HCT116 (cell line): Measurements from ENCODE around the gene ULBP2. TPM values are rescaled to one million over a fixed set of nuclear protein-coding genes. Genes with fewer than 3 reads are reported as not detected.

Source experiments
- ATAC-seq: fragments of 200-7000 bp; cut with Tn5 transposase; 2 replicates; pipeline ENCODE4 v1.9.1; 2020; ENCODE audit warnings: mild to moderate bottlenecking, moderate library complexity
- BruUV-seq: library from RNA; stranded (reverse); fragments of 400-500 nt; replicated peaks from 2 replicates; lab custom pipeline; 2021; lab: Mats Ljungman, UMichigan
- CTCF ChIA-PET: fragments of 300-600 bp; sonication (Branson Sonifier 250); formaldehyde crosslinking; loops from one replicate; lab custom pipeline; 2021; ENCODE audit warnings: antibody characterized with exemption; lab: Charles Lee
- POLR2A ChIA-PET: fragments of 300-600, 350-600 bp; sonication (Branson Sonifier 250); formaldehyde crosslinking; loops from one replicate; lab custom pipeline; 2021; ENCODE audit warnings: antibody characterized with exemption; lab: Charles Lee
- RAD21 ChIA-PET, 2 experiments: fragments of 300-600 bp; sonication (Branson Sonifier 250); formaldehyde crosslinking; loops; one replicate each; lab custom pipeline; 2023; ENCODE audit warnings: low total read pairs in 2 of 2; ENCODE audit not compliant: uncharacterized antibody in 2 of 2, unreplicated experiment in 2 of 2, low non-redundant PET in 1 of 2; lab: Charles Lee
- DNase-seq: peaks from one replicate; pipeline ENCODE4 v3.0.0-alpha.2; 2010; ENCODE audit warnings: low read depth, low spot score
- H2AFZ ChIP-seq: fragments of 200-600 bp; shearing (Covaris generic), sonication (generic); 2 replicates; pipeline ENCODE4 v1.6.1; 2017; ENCODE audit warnings: low read depth, mixed run types, mixed read lengths, antibody characterized with exemption, low read length; ENCODE audit not compliant: poor library complexity, severe bottlenecking
- H3K27ac ChIP-seq: 2 replicates; pipeline ENCODE4 v1.5.1; 2012; ENCODE audit warnings: low read depth, low read length
- H3K27me3 ChIP-seq: fragments of 200-600 bp; sonication (generic); 2 replicates; pipeline ENCODE4 v1.6.1; 2016; ENCODE audit warnings: mixed run types, low read length, mixed read lengths; ENCODE audit not compliant: insufficient read depth
- H3K36me3 ChIP-seq, 2 experiments: fragments of 200-500 bp in 1 of 2; fragments of 200-600 bp in 1 of 2; sonication (Bioruptor generic) in 1 of 2; sonication (generic) in 1 of 2; 2 replicates each; pipeline versions ENCODE4 v1.5.1 to v1.6.1; 2014 to 2016; ENCODE audit warnings: low read length in 2 of 2, inconsistent platforms in 1 of 2, mixed read lengths in 1 of 2, mixed run types in 1 of 2; ENCODE audit not compliant: insufficient read depth in 2 of 2, control insufficient read depth in 1 of 2
- H3K4me1 ChIP-seq, 2 experiments: fragments of 200-600 bp in 1 of 2; sonication (generic) in 1 of 2; 2 replicates each; pipeline versions ENCODE4 v1.5.1 to v1.6.1; 2012 to 2017; ENCODE audit warnings: low read length in 2 of 2, inconsistent platforms in 1 of 2, mild to moderate bottlenecking in 1 of 2, mixed read lengths in 1 of 2, mixed run types in 1 of 2, moderate library complexity in 1 of 2; ENCODE audit not compliant: insufficient read depth in 2 of 2, control insufficient read depth in 1 of 2
- H3K4me2 ChIP-seq: fragments of 200-600 bp; sonication (generic); 2 replicates; pipeline ENCODE4 v1.6.1; 2017; ENCODE audit warnings: mixed run types, low read length, mixed read lengths
- H3K4me3 ChIP-seq, 2 experiments: fragments of 200-600 bp in 1 of 2; sonication (generic) in 1 of 2; replicated peaks in 1 of 2; 2 replicates each; pipeline ENCODE4 v1.5.1; 2011 to 2016; ENCODE audit warnings: low read length in 2 of 2, control low read depth in 1 of 2, low read depth in 1 of 2, mild to moderate bottlenecking in 1 of 2, mixed read lengths in 1 of 2, mixed run types in 1 of 2
- H3K79me2 ChIP-seq: fragments of 200-600 bp; sonication (generic); 2 replicates; pipeline ENCODE4 v1.6.1; 2017; ENCODE audit warnings: mild to moderate bottlenecking, mixed run types, low read length, moderate library complexity, mixed read lengths; ENCODE audit not compliant: insufficient read depth
- H3K9ac ChIP-seq: fragments of 200-600 bp; sonication (generic); 2 replicates; pipeline ENCODE4 v1.6.1; 2016; ENCODE audit warnings: low read length, mixed read lengths
- H3K9me2 ChIP-seq: fragments of 200-600 bp; sonication (generic), shearing (Covaris generic); 2 replicates; pipeline ENCODE4 v1.6.1; 2017; ENCODE audit warnings: mixed run types, mild to moderate bottlenecking, moderate library complexity; ENCODE audit not compliant: insufficient read depth
- H3K9me3 ChIP-seq, 2 experiments: fragments of 200-500 bp in 1 of 2; fragments of 200-600 bp in 1 of 2; sonication (Bioruptor generic) in 1 of 2; sonication (generic) in 1 of 2; 2 replicates each; pipeline ENCODE4 v1.6.1; 2014 to 2017; ENCODE audit warnings: low read length in 2 of 2, mixed read lengths in 2 of 2, inconsistent platforms in 1 of 2, low read depth in 1 of 2, mild to moderate bottlenecking in 1 of 2, mixed run types in 1 of 2, moderate library complexity in 1 of 2; ENCODE audit not compliant: control insufficient read depth in 1 of 2, insufficient read depth in 1 of 2
- H4K20me1 ChIP-seq: fragments of 200-600 bp; sonication (generic), shearing (Covaris generic); 2 replicates; pipeline ENCODE4 v1.6.1; 2017; ENCODE audit warnings: mixed run types, mild to moderate bottlenecking, moderate library complexity; ENCODE audit not compliant: insufficient read depth
- CEBPB ChIP-seq: IDR thresholded peaks from 2 replicates; pipeline ENCODE4 v1.6.1; 2012; ENCODE audit warnings: low read depth
- EGR1 ChIP-seq: IDR thresholded peaks from 2 replicates; pipeline ENCODE4 v1.6.1; 2012; ENCODE audit warnings: low read depth
- ELF1 ChIP-seq: IDR thresholded peaks from 2 replicates; pipeline ENCODE4 v1.6.1; 2012; ENCODE audit warnings: low read depth, borderline replicate concordance
- EZH2phosphoT487 ChIP-seq: fragments of 200-600 bp; IDR thresholded peaks from 2 replicates; pipeline ENCODE4 v1.6.1; 2018; ENCODE audit warnings: antibody characterized with exemption, borderline replicate concordance
- FOSL1 ChIP-seq: IDR thresholded peaks from 2 replicates; pipeline ENCODE4 v1.6.1; 2012; ENCODE audit warnings: low read depth
- POLR2A ChIP-seq: IDR thresholded peaks from 2 replicates; pipeline ENCODE4 v1.7.0; 2011; ENCODE audit warnings: borderline replicate concordance; ENCODE audit not compliant: insufficient read depth, insufficient read length; ENCODE audit errors: extremely low read depth
- POLR2AphosphoS5 ChIP-seq: IDR thresholded peaks from 2 replicates; pipeline ENCODE4 v1.6.1; 2011; ENCODE audit warnings: mild to moderate bottlenecking, low read depth, low read length, moderate library complexity
- RAD21 ChIP-seq: IDR thresholded peaks from 2 replicates; pipeline ENCODE4 v1.6.1; 2012; ENCODE audit warnings: low read depth, mild to moderate bottlenecking
- SIN3A ChIP-seq: IDR thresholded peaks from 2 replicates; pipeline ENCODE4 v1.6.1; 2012; ENCODE audit warnings: low read depth
- YY1 ChIP-seq: IDR thresholded peaks from 2 replicates; pipeline ENCODE4 v1.6.1; 2011; ENCODE audit warnings: low read length, low read depth, moderate library complexity, mild to moderate bottlenecking; ENCODE audit not compliant: insufficient replicate concordance; ENCODE audit errors: extremely low read depth
- ZFX ChIP-seq: fragments of 450-650 bp; IDR thresholded peaks from 2 replicates; pipeline ENCODE4 v1.6.1; 2017
- ZNF274 ChIP-seq: fragments of 200-500 bp; sonication (Bioruptor generic); IDR thresholded peaks from 2 replicates; pipeline ENCODE4 v1.6.1; 2014; ENCODE audit warnings: mild to moderate bottlenecking, low read depth, low read length, inconsistent platforms
- intact Hi-C: fragments of 100-400 bp; cut with micrococcal nuclease; formaldehyde crosslinking; loops from 2 replicates; pipeline ENCODE4 v1.10.0; 2022
- total RNA-seq: library from RNA; stranded (reverse); gene quantifications from one replicate; pipeline ENCODE4 v1.2.1, GENCODE V29; 2021; ENCODE audit not compliant: unreplicated experiment
- TF ChIP-seq, protein P1 (sequence below): IDR thresholded peaks from 2 replicates; pipeline ENCODE4 v1.6.1; 2012
- TF ChIP-seq, protein P2 (sequence below): IDR thresholded peaks from 2 replicates; pipeline ENCODE4 v1.6.1; 2011; ENCODE audit warnings: mild to moderate bottlenecking, low read length, moderate library complexity; ENCODE audit not compliant: insufficient replicate concordance; ENCODE audit errors: extremely low read depth
- TF ChIP-seq, protein P3 (sequence below), 3 experiments: fragments of 200-600 bp in 1 of 3; sonication (generic) in 1 of 3; IDR thresholded peaks in 2 of 3; conservative IDR thresholded peaks in 1 of 3; 2 replicates each; pipeline ENCODE4 v1.5.1; 2012 to 2017; ENCODE audit warnings: low read depth in 2 of 3, low read length in 2 of 3, antibody characterized with exemption in 1 of 3, borderline replicate concordance in 1 of 3, control low read depth in 1 of 3, mild to moderate bottlenecking in 1 of 3, mixed read lengths in 1 of 3, mixed run types in 1 of 3, moderate library complexity in 1 of 3; ENCODE audit not compliant: insufficient read depth in 1 of 3

Gene ULBP2
- total RNA-seq, 1 experiment from 2014 or later = 10.2 TPM

DNA sequence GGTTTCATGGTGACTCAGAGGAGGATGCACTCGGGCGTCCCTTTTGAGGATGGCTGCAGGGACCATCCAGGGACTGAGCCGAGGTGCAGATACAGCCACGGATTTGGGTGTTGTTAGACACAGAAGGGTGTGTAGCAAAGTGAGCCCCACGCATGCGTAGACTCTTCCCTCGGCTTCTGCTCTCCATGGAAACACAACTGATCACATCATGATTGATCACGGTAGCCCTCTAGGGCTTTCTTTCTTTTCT lies 21.3 kb downstream of the ULBP2 start:
- H3K36me3 ChIP-seq = no peaks in the 10 kb centered on the region
- BruUV-seq = no TSS peak
- RAD21 ChIA-PET = no interaction called here
- intact Hi-C loops = no loop called here
- TF ChIP-seq EZH2phosphoT487 = no peak
- TF ChIP-seq SIN3A = no peak
- TF ChIP-seq CEBPB = no peak
- peak overlapping the region; percentile 66 for H3K9ac ChIP-seq
- POLR2A ChIA-PET = no interaction called here
- H3K79me2 ChIP-seq = no peaks in the 10 kb centered on the region
- no peaks in the 10 kb centered on the region for H3K9me2 ChIP-seq
- H3K4me2 ChIP-seq = peak overlapping the region; percentile 95
- H4K20me1 ChIP-seq = no peaks in the 10 kb centered on the region
- peak; percentile 66 for DNase-seq
- H3K4me3 ChIP-seq = peak overlapping the region; percentile 37 to 59
- peak; percentile 64 for ATAC-seq
- no peaks in the 10 kb centered on the region for H3K9me3 ChIP-seq
- CTCF ChIA-PET = no interaction called here
- H3K27ac ChIP-seq = peak overlapping the region; percentile 53; the same call in 1 of the 2 replicates
- H3K27me3 ChIP-seq = no peaks in the 10 kb centered on the region
- peaks cover 9 to 22% of the 10 kb centered on the region in 2 experiments; a peak in 3 of 4 replicates for H3K4me1 ChIP-seq
- H2AFZ ChIP-seq = peak overlapping the region; percentile 89

DNA sequence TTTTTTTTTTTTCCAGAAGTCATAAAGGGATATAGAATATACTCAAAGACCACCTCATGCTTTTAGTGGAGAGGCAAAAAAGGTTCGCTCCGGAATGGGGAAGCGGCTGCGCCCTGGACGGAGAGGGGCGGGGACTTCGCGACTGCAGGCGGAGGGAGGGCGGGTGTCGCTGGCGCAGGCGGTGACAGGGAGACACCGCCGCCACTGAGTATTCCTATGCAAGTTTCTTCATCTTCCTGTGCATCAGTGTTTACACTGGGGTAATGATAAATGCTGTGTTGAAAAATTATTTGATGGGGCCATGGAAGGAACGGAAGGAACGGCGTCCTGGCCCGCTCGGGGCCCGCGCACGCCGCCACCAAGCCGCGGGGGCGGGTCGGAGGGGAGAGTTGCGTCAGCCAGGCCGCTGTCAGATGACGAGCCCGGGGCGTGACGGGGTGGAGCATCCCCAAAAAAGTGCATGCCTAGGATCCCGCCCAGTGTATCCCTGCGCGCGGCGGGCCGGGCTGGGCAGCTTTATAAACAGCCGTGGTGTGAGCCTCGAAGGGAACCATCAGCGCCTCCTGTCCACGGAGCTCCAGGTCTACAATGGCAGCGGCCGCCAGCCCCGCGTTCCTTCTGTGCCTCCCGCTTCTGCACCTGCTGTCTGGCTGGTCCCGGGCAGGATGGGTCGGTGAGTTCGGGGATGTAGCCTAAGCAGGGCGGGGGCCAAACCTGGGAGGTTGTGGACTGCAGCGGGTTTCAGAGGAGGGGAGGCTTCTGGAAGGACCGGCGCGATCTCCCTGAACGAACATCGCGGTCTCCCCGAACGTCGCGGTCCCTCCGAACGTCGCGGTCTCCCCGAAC lies 21.9 kb downstream of the ULBP2 start, which contains the start of gene ULBP1:
ULBP1 (plus strand) TSS at position 482 of the 846 bp plus-strand sequence; CDS start at position 589, 107 bp downstream.
- H3K9ac ChIP-seq = peak within 1 kb of the TSS; percentile 66
- TF ChIP-seq ZNF274 (no peak), EGR1 (peak; percentile 94), POLR2A (peak; percentile 89), ZFX (peak; percentile 27; the same call in 1 of the 2 replicates), CEBPB (peak; percentile 92; the same call in 1 of the 2 replicates), ELF1 (no peak; the same call in 1 of the 2 replicates), FOSL1 (no peak), RAD21 (no peak), YY1 (no peak), SIN3A (peak; percentile 87), POLR2AphosphoS5 (peak; percentile 86), EZH2phosphoT487 (no peak)
- TF ChIP-seq, protein P1, sequence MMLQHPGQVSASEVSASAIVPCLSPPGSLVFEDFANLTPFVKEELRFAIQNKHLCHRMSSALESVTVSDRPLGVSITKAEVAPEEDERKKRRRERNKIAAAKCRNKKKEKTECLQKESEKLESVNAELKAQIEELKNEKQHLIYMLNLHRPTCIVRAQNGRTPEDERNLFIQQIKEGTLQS = no peak; the same call in 1 of the 2 replicates
- TF ChIP-seq, protein P2, sequence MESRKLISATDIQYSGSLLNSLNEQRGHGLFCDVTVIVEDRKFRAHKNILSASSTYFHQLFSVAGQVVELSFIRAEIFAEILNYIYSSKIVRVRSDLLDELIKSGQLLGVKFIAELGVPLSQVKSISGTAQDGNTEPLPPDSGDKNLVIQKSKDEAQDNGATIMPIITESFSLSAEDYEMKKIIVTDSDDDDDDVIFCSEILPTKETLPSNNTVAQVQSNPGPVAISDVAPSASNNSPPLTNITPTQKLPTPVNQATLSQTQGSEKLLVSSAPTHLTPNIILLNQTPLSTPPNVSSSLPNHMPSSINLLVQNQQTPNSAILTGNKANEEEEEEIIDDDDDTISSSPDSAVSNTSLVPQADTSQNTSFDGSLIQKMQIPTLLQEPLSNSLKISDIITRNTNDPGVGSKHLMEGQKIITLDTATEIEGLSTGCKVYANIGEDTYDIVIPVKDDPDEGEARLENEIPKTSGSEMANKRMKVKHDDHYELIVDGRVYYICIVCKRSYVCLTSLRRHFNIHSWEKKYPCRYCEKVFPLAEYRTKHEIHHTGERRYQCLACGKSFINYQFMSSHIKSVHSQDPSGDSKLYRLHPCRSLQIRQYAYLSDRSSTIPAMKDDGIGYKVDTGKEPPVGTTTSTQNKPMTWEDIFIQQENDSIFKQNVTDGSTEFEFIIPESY = no peak
- TF ChIP-seq, protein P3, sequence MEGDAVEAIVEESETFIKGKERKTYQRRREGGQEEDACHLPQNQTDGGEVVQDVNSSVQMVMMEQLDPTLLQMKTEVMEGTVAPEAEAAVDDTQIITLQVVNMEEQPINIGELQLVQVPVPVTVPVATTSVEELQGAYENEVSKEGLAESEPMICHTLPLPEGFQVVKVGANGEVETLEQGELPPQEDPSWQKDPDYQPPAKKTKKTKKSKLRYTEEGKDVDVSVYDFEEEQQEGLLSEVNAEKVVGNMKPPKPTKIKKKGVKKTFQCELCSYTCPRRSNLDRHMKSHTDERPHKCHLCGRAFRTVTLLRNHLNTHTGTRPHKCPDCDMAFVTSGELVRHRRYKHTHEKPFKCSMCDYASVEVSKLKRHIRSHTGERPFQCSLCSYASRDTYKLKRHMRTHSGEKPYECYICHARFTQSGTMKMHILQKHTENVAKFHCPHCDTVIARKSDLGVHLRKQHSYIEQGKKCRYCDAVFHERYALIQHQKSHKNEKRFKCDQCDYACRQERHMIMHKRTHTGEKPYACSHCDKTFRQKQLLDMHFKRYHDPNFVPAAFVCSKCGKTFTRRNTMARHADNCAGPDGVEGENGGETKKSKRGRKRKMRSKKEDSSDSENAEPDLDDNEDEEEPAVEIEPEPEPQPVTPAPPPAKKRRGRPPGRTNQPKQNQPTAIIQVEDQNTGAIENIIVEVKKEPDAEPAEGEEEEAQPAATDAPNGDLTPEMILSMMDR (IDR thresholded peaks at IDR 0.05 in 2 of 3, conservative IDR thresholded peaks at IDR 0.05 in 1 of 3; ENCODE audit: borderline replicate concordance in 1 of 3, insufficient read depth in 1 of 3, low read depth in 2 of 3, low read length in 2 of 3) = no peak

More for the DNA sequence above, 21.9 kb downstream of the ULBP2 start, which contains the start of gene ULBP1:
- H3K36me3 ChIP-seq = no peaks in the 10 kb centered on the region
- DNase-seq (peak; percentile 81), ATAC-seq (peak; percentile 84)
- H3K79me2 ChIP-seq = no peaks in the 10 kb centered on the region
- peak within 1 kb of the TSS; percentile 53; the same call in 1 of the 2 replicates for H3K27ac ChIP-seq
- peak within 1 kb of the TSS; percentile 89 for H2AFZ ChIP-seq
- intact Hi-C loops = no loop called here
- peaks cover 9 to 22% of the 10 kb centered on the region in 2 experiments; a peak in 3 of 4 replicates for H3K4me1 ChIP-seq
- H3K4me3 ChIP-seq = peak within 1 kb of the TSS; percentile 37 to 59
- ChIA-PET POLR2A (interaction anchor here (1.0 kb wide), 1 partner anchor 20 kb away, joined by 5 read pairs; no protein-coding TSS in a partner anchor), CTCF (no interaction called here), RAD21 (no interaction called here)
- H3K9me2 ChIP-seq = no peaks in the 10 kb centered on the region
- no peaks in the 10 kb centered on the region for H3K9me3 ChIP-seq
- H4K20me1 ChIP-seq = no peaks in the 10 kb centered on the region
- no peaks in the 10 kb centered on the region for H3K27me3 ChIP-seq
- H3K4me2 ChIP-seq = peak within 1 kb of the TSS; percentile 95
- TSS peak; percentile 82 for BruUV-seq
